Left lung (tissue), 10 donors: ENCODE data around the gene TMA7. TPM values are rescaled to one million over a fixed set of nuclear protein-coding genes. Genes with fewer than 3 reads are reported as not detected.
A peak's percentile ranks its signal among the peaks of the same experiment; 100 is the strongest.
"Not testable (repeated sequence)": the region's sequence is repeated elsewhere in the genome, so short reads cannot be mapped to it uniquely, and the experiment has no call there.

Source experiments
- ATAC-seq: fragments of 200-7000 bp; cut with Tn5 transposase; one replicate; pipeline ENCODE4 v1.9.1; 2020; ENCODE audit warnings: moderate library complexity
- DNase-seq, 4 donors: peaks; one replicate each; pipeline ENCODE4 v3.0.0-alpha.2; 2013 to 2020
- H3K27ac ChIP-seq, 2 donors: fragments of 200-600 bp; sonication (generic) in 1 of 2; one replicate each; pipeline versions ENCODE4 v1.5.0 to v1.8.0; 2020 to 2021
- H3K27me3 ChIP-seq, 2 donors: fragments of 200-600 bp; sonication (generic) in 1 of 2; one replicate each; pipeline versions ENCODE4 v1.5.0 to v1.8.0; 2020 to 2021
- H3K36me3 ChIP-seq, 2 donors: fragments of 200-600 bp; sonication (generic) in 1 of 2; one replicate each; pipeline versions ENCODE4 v1.5.0 to v1.8.0; 2020 to 2021
- H3K4me1 ChIP-seq, 2 donors: fragments of 200-600 bp; one replicate each; pipeline ENCODE4 v1.8.0; 2021
- H3K4me3 ChIP-seq, 2 donors: fragments of 200-600 bp; sonication (generic) in 1 of 2; one replicate each; pipeline versions ENCODE4 v1.5.0 to v1.8.0; 2020 to 2021; ENCODE audit warnings: mild to moderate bottlenecking in 1 of 2
- H3K9me3 ChIP-seq, 2 donors: fragments of 200-600 bp; sonication (generic) in 1 of 2; one replicate each; pipeline versions ENCODE4 v1.5.0 to v1.8.0; 2020 to 2021
- CTCF ChIP-seq, 2 donors: fragments of 200-600 bp; sonication (generic) in 1 of 2; IDR thresholded peaks; one replicate each; pipeline versions ENCODE4 v1.5.0 to v1.8.0; 2021; ENCODE audit warnings: antibody characterized with exemption in 2 of 2
- intact Hi-C, 2 donors: fragments of 100-400 bp; cut with DNase I; formaldehyde crosslinking; loops; one replicate each; pipeline versions ENCODE4 v1.11.2 to v1.14.2; 2022
- polyA plus RNA-seq, 6 donors: library from polyadenylated mRNA; unstranded; fragments of 120-200 nt; gene quantifications; one replicate each; pipeline ENCODE4 v1.2.1, GENCODE V29; 2013; ENCODE audit not compliant: insufficient read length in 6 of 6
- total RNA-seq, 2 donors: library from RNA; stranded (reverse); fragmentation: NEBNext Ultra II Directional; extraction: Animal tissue kit (Norgen Biotek cat#: 25700); gene quantifications; one replicate each; pipeline ENCODE4 v1.2.1, GENCODE V29; 2021
- donor health status: DM: no; HTN: yes; CAD: no.
- donor health status: DM: no; HTN: no; CAD: no.

Gene TMA7
- total and polyA plus RNA-seq, 8 donors = 174 to 288 (median 253) TPM

GRCh38 chr3:48469046-48469915 is 29.2 kb downstream of the TMA7 start:
- no peaks in the 10 kb centered on the region for H3K9me3 ChIP-seq
- H3K27me3 ChIP-seq = no peaks in the 10 kb centered on the region
- ATAC-seq (no peak), DNase-seq (no peak)
- peak overlapping the region in 1 of 2 donors; percentile 93 for H3K27ac ChIP-seq
- TF ChIP-seq CTCF (IDR thresholded peaks at IDR 0.05) = no peak
- no peak overlapping the region for H3K4me3 ChIP-seq
- intact Hi-C loops = loop anchor here (5.0 to 10.0 kb wide), 3 partner anchors 33 to 83 kb away; partner anchors contain the start of gene SHISA5 (in 1 of the 2)
- H3K4me1 ChIP-seq = peaks cover 42 to 90% of the 10 kb centered on the region in 2 donors
- H3K36me3 ChIP-seq = peaks cover 0 to 45% of the 10 kb centered on the region in 2 donors

GRCh38 chr3:48470286-48470685 is 30.2 kb downstream of the TMA7 start:
- intact Hi-C loops = no loop called here
- DNase-seq (no peak), ATAC-seq (no peak)
- no peak for TF ChIP-seq CTCF (IDR thresholded peaks at IDR 0.05)
- H3K9me3 ChIP-seq = no peaks in the 10 kb centered on the region
- H3K27me3 ChIP-seq = no peaks in the 10 kb centered on the region
- H3K36me3 ChIP-seq = peaks cover 0 to 42% of the 10 kb centered on the region in 2 donors
- H3K4me1 ChIP-seq = peaks cover 38 to 85% of the 10 kb centered on the region in 2 donors
- peak overlapping the region in 1 of 2 donors; percentile 93 for H3K27ac ChIP-seq
- H3K4me3 ChIP-seq = no peak overlapping the region

GRCh38 chr3:48472673-48472922 is 32.5 kb downstream of the TMA7 start:
- ATAC-seq (peak; percentile 52), DNase-seq (peak in 1 of 4 donors; percentile 43)
- H3K27ac ChIP-seq = peak overlapping the region; percentile 93 to 97
- H3K4me3 ChIP-seq = peak overlapping the region; percentile 85 to 92
- H3K36me3 ChIP-seq = peaks cover 0 to 55% of the 10 kb centered on the region in 2 donors
- intact Hi-C loops = no loop called here
- H3K4me1 ChIP-seq = peaks cover 26 to 63% of the 10 kb centered on the region in 2 donors
- H3K9me3 ChIP-seq = no peaks in the 10 kb centered on the region
- no peaks in the 10 kb centered on the region for H3K27me3 ChIP-seq
- no peak for TF ChIP-seq CTCF (IDR thresholded peaks at IDR 0.05)

- peak overlapping the region; percentile 93 to 97 for H3K27ac ChIP-seq
- intact Hi-C loops = no loop called here
- no peaks in the 10 kb centered on the region for H3K9me3 ChIP-seq
- peaks cover 0 to 55% of the 10 kb centered on the region in 2 donors for H3K36me3 ChIP-seq
- H3K27me3 ChIP-seq = no peaks in the 10 kb centered on the region
- peak overlapping the region; percentile 85 to 92 for H3K4me3 ChIP-seq
- H3K4me1 ChIP-seq = peaks cover 23 to 58% of the 10 kb centered on the region in 2 donors
- peak; percentile 96 for ATAC-seq
- peak; percentile 12 to 51 for TF ChIP-seq CTCF (IDR thresholded peaks at IDR 0.05)
- DNase-seq = peak; percentile 87 to 97 (median 94)
Observed at GRCh38 chr3:48472923-48473616, 33.0 kb downstream of the TMA7 start.

GRCh38 chr3:48473617-48473952 is 33.5 kb downstream of the TMA7 start:
- TF ChIP-seq CTCF (IDR thresholded peaks at IDR 0.05) = no peak
- Histone ChIP-seq H3K27ac (peak overlapping the region; percentile 93 to 97), H3K36me3 (peaks cover 0 to 55% of the 10 kb centered on the region in 2 donors), H3K27me3 (no peaks in the 10 kb centered on the region), H3K4me3 (no peak overlapping the region), H3K4me1 (peaks cover 23 to 53% of the 10 kb centered on the region in 2 donors), H3K9me3 (no peaks in the 10 kb centered on the region)
- DNase-seq (no peak), ATAC-seq (no peak)
- intact Hi-C loops = no loop called here

- ATAC-seq, H3K4me3 ChIP-seq, H3K9me3 ChIP-seq, DNase-seq, intact Hi-C loops, H3K27me3 ChIP-seq: not testable (repeated sequence)
- H3K27ac ChIP-seq = peak overlapping the region; percentile 93 to 97
- H3K4me1 ChIP-seq = peaks cover 22 to 49% of the 10 kb centered on the region in 2 donors
- peaks cover 0 to 51% of the 10 kb centered on the region in 2 donors for H3K36me3 ChIP-seq
Observed at GRCh38 chr3:48474031-48474430, 34.0 kb downstream of the TMA7 start.
